ENCODE data around the gene PRKAG2.

The PRKAG2 gene

GRCh38 chr7:151694828-151695580 lies 181.9 kb downstream of the PRKAG2 start:
- DNase-seq (ENCODE audit: low spot score): no peak

- no peak for DNase-seq (ENCODE audit: low spot score)
These were observed 182.5 kb downstream of the PRKAG2 start for GRCh38 chr7:151694441-151694827.

GRCh38 chr7:151693140-151693539 lies 183.8 kb downstream of the PRKAG2 start:
- no peak for DNase-seq (ENCODE audit: low spot score)

- no peak for DNase-seq (ENCODE audit: low spot score)
These were observed 184.2 kb downstream of the PRKAG2 start for GRCh38 chr7:151692721-151693120.

GRCh38 chr7:151691449-151691848 lies 185.5 kb downstream of the PRKAG2 start:
- no peak for DNase-seq (ENCODE audit: low spot score)

GRCh38 chr7:151690606-151691005 lies 186.3 kb downstream of the PRKAG2 start:
- no peak for DNase-seq (ENCODE audit: low spot score)

GRCh38 chr7:151689196-151689971 lies 187.5 kb downstream of the PRKAG2 start:
- DNase-seq (ENCODE audit: low spot score): no peak

- DNase-seq (ENCODE audit: low spot score): no peak
These were observed 188.6 kb downstream of the PRKAG2 start for GRCh38 chr7:151688236-151688780.

- DNase-seq (ENCODE audit: low spot score): peak; percentile 85
These were observed 189.2 kb downstream of the PRKAG2 start for GRCh38 chr7:151687523-151688235.

GRCh38 chr7:151686826-151687225 lies 190.1 kb downstream of the PRKAG2 start:
- DNase-seq (ENCODE audit: low spot score): no peak

- no peak for DNase-seq (ENCODE audit: low spot score)
These were observed 190.7 kb downstream of the PRKAG2 start for GRCh38 chr7:151686016-151686766.

GRCh38 chr7:151684408-151685175 lies 192.3 kb downstream of the PRKAG2 start:
- no peak for DNase-seq (ENCODE audit: low spot score)

- no peak for DNase-seq (ENCODE audit: low spot score)
These were observed 193.1 kb downstream of the PRKAG2 start for GRCh38 chr7:151683615-151684407.

- DNase-seq (ENCODE audit: low spot score): no peak
These were observed 193.9 kb downstream of the PRKAG2 start for GRCh38 chr7:151682831-151683614.

- no peak for DNase-seq (ENCODE audit: low spot score)
These were observed 195.2 kb downstream of the PRKAG2 start for GRCh38 chr7:151681726-151682125.

GRCh38 chr7:151680810-151681209 lies 196.1 kb downstream of the PRKAG2 start:
- no peak for DNase-seq (ENCODE audit: low spot score)

- DNase-seq (ENCODE audit: low spot score): no peak
These were observed 196.9 kb downstream of the PRKAG2 start for GRCh38 chr7:151679881-151680612.

GRCh38 chr7:151679071-151679708 lies 197.7 kb downstream of the PRKAG2 start:
- DNase-seq (ENCODE audit: low spot score): no peak
